ENCODE data around the gene KIAA2012. TPM values are rescaled to one million over a fixed set of nuclear protein-coding genes. Genes with fewer than 3 reads are reported as not detected.

The KIAA2012 gene
- not detected for total RNA-seq
- long read RNA-seq = 0 reads

DNA sequence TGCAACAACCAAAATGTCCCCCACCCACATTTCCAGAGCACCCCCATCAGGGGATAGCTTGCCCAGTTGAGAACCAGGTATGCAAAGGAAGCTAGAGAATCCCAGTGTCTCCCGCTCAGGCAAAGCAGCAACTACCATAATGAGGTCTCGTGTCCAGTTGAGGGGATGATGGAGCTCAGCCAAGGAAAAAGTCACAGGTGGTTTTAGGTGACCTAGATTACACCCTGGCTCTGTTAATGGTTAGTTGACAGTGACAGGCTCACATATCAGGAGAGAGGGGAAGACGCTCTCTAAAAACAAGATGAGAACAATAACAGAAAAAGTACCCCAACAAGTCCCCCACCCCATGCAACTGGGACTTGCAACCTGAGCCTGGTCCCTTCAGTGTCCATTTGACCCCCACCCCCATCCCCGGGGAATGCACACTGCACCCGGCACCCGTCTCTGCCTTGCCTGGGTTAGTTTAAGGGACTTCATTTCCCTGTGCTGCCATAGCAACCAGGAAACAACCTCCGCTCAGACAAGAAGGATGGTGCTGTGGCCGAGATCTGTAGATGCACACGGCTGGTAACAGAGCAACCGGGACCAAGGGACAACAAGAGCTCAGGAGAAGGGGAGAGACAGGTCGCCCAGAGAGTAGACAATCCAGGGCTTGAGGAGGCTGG is at the start of gene KIAA2012:
KIAA2012 (plus strand) TSS at position 519 of the 665 bp plus-strand sequence. CDS start 373 bp downstream, outside the sequence.
- no peak for DNase-seq (ENCODE audit: low spot score)
- intact Hi-C loops (cut with DNase I) = no loop called here

DNA sequence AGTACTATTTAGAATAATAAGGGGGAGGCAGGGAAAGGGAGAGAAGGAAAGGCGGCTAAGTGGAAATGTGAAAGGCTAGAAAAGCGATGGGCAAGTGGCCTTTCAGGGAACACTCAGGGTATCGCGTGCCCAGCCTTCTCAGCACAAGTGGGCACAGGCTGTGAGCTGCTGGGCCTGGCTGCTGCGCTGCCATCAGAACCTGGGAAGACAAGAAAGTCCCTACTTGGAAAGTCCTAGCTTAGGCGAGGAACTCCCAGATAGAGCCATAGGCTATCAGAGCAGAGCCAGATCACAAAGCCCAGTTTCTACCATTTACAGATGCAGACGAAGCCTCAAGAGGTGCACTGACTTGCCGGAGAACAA is 49.2 kb upstream of the KIAA2012 start:
- intact Hi-C loops (cut with DNase I) = no loop called here
- DNase-seq (ENCODE audit: low spot score) = no peak

DNA sequence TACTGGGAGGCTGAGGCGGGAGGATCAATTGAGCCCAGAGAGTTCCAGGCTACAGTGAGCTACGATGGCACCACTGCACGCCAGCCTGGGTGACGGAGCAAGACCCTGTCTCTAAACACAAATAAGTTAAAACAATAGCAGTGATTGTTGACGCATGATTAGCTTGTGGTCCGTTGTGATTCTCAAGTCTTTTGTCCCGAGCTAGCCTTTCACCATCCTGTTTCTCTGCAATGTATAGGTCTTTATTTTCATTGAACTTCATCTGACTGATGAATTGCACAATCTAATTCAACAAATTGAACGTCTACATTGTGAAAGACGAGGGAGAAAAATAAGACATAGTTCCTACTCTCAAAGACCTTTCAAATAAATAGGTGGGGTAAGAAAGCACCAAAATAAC is 48.2 kb upstream of the KIAA2012 start:
- DNase-seq (ENCODE audit: low spot score) = no peak
- intact Hi-C loops (cut with DNase I) = no loop called here

DNA sequence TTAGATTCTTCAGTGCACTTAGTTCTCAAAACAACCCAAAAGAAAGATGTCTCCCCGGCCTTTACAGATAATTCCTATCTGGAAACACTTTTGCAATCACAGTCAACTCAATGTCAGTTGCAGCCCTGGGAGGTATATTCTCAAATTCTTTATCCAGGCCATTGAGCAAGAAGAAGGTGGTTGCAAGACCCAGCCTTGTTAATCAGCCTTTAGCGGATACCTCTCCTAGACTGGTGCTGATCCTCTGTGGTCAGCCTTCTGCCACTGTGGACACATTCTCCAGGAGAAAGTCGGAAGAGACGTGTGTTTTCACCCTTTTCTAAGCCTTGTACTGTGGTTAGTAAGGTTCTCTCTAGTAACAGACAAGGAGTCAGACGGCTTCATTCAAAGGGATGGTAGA is 47.2 kb upstream of the KIAA2012 start:
- DNase-seq (ENCODE audit: low spot score) = no peak
- intact Hi-C loops (cut with DNase I) = no loop called here

DNA sequence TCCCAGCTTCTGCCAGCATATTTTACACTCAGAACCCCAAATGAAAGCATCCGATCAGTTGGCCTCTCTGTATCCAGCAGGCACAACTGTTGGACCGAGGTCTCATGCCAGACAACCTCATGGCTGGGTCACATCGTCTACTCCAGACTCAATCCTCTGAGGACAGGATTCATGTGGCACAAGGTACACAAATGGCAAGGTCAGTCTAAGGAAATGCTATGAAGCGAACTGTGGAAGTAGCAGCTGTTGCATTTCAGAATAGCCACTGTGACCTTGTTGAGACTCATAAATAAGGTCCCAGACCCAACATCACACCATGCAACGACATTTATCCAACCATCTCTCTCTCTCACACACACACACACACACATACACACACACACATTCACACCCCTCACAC is 46.5 kb upstream of the KIAA2012 start:
- intact Hi-C loops (cut with DNase I) = no loop called here

DNA sequence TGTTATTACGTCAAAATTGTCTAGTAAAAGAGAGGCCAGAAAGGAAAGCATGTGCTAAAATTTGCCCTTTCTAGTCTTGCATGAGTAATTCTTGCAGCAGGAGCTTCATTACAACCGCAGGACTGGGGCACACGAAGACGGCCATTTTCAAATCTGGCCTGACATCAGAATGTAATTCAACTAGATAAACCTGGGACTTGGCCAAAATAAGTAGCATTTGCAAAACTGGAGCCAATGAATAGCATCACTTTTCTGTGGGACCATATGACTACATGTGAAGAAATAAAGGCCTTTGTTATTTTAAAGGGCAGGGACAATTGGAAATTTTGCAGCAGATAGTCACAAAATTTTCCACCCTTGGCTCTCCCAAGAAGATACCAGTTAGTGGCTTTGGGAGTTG is 42.4 kb upstream of the KIAA2012 start:
- no peak for DNase-seq (ENCODE audit: low spot score)
- intact Hi-C loops (cut with DNase I) = loop anchor here (5.0 to 10.0 kb wide), 2 partner anchors 146 to 248 kb away; partner anchors contain the start of gene ALS2

More for the DNA sequence above, 46.5 kb upstream of the KIAA2012 start:
- no peak for DNase-seq (ENCODE audit: low spot score)

DNA sequence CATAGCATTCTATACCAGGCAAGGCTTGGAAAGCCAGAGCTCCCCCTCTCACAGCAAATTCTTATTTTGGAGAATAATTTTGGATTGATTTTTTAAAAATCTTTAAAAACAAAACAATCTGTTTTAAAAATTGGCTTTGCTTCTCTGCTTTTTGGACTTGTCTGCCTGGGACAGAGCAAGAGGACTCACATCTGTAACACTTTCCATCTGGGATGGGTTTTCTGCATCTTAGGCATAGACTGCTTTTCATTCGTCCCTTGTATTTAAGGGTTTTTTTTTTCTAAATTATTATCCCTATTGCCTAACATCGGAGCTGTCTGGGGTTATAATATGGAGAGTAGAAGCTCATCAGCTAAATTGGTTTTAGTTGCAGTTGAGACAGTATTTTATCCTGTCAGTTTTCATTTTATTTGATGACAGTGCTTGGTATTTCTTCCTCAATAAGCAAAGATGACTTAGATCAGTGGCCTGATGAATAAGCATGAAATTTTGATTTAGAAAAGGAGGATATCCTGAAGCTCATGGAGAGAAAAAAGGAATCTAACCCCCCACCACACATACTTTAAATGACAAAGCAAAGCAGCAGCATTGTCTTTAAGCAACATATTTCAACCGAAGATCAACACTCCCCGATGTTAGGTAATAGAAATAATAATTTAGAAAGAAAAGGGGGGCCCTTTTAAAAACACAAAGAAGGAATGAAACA is 41.7 kb upstream of the KIAA2012 start:
- intact Hi-C loops (cut with DNase I) = loop anchor here (5.0 to 10.0 kb wide), 2 partner anchors 147 to 249 kb away; partner anchors contain the start of gene ALS2

DNA sequence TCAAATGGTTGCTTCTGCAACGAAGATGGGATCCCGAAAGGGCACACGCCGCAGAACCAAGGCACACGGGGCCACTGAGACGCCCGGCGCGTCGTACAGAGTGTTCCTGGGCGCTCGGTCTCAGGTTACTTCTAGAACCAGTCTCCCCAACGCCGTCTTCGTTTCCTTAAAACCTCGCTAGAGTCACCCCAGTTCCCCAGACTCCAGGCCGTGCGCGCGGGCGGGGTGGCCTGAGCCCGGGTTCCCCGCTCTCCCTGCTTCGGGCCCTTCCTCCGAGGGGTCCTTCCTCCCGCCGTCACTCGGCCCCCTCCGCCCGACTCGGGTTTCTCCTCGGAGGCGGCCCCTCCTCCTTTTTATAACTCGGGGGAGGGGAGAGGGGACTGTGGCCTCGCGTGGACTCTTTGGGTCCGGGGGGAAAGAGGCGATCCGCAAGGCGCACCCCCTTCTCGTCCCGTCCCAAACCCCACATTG is 40.2 kb upstream of the KIAA2012 start:
- intact Hi-C loops (cut with DNase I) = loop anchor here (5.0 to 10.0 kb wide), 2 partner anchors 148 to 251 kb away; partner anchors contain the start of gene ALS2
- peak; percentile 80 for DNase-seq (ENCODE audit: low spot score)

More for the DNA sequence above, 41.7 kb upstream of the KIAA2012 start:
- DNase-seq (ENCODE audit: low spot score) = no peak

DNA sequence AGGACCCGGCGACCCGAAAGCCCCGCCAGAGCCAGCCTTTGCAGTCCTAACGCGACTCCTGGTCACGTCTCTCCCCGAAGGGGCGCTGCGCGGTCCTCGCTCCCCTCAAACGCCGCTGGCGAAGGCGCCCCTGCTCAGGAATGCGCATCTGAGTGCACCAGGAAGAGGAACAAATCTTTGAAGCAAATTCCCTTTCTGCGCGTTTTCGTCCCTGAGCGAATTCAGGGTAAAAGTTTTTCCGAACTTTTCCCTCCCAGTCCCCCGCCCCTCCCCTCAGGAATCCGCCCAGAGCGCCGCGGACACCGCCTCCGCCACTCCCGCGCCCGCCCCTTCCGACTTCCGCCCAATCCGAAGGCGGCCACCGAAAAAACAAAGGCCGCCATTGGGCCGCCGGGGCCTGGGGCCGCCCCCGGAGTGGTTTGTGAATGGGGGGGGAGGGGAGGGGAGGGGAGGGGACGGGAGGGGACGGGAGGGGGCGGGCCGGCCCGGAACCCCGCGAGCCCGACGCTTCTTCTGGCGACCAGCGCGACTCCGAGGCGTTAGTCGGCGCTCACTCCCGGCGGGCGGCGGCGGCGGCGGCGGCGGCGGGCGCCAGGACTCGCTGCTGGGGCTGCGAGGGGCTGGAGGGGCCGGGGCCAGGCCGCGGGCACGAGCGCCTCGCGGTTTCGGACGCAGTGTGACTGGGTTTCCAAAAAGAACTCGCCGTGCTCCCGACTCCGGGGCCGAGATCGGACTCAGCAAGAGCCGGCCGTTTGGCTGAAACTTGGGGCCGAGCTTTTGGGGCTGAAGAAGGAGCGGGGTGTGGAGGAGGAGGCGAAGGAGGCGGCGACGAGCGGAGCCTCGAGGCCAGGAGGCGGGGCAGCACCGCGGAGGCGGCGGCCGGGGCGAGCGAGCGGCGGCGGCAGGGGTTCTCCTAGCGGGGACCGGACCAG is 39.5 kb upstream of the KIAA2012 start, which contains the start of gene FZD7:
FZD7 (plus strand) TSS at position 539 of the 932 bp plus-strand sequence. CDS start 793 bp downstream, outside the sequence.
- DNase-seq (ENCODE audit: low spot score) = peak; percentile 95
- intact Hi-C loops (cut with DNase I) = loop anchor here (5.0 to 10.0 kb wide), 2 partner anchors 149 to 251 kb away; partner anchors contain the start of gene ALS2

DNA sequence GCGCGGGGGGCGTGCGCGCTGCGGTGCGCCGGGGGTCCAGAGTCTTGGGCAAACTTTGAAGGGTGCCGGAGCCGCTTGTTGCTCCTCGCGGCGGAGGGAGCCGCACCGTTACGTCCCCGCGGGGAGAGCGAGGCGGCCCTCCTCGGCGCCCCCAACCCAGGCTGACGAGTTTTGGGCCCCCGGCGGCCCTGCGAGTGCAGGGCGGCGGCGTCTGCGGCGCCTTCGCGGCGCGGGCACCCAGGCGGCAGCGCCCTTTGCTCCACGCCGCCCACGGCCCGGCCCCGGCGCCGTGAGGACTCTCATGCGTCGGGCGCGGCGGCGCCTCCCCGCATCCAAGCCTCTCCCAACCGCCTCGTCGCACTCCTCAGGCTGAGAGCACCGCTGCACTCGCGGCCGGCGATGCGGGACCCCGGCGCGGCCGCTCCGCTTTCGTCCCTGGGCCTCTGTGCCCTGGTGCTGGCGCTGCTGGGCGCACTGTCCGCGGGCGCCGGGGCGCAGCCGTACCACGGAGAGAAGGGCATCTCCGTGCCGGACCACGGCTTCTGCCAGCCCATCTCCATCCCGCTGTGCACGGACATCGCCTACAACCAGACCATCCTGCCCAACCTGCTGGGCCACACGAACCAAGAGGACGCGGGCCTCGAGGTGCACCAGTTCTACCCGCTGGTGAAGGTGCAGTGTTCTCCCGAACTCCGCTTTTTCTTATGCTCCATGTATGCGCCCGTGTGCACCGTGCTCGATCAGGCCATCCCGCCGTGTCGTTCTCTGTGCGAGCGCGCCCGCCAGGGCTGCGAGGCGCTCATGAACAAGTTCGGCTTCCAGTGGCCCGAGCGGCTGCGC is 38.6 kb upstream of the KIAA2012 start:
- intact Hi-C loops (cut with DNase I) = loop anchor here (5.0 to 10.0 kb wide), 4 partner anchors 118 to 252 kb away; partner anchors contain the start of gene ALS2
- DNase-seq (ENCODE audit: low spot score) = no peak

DNA sequence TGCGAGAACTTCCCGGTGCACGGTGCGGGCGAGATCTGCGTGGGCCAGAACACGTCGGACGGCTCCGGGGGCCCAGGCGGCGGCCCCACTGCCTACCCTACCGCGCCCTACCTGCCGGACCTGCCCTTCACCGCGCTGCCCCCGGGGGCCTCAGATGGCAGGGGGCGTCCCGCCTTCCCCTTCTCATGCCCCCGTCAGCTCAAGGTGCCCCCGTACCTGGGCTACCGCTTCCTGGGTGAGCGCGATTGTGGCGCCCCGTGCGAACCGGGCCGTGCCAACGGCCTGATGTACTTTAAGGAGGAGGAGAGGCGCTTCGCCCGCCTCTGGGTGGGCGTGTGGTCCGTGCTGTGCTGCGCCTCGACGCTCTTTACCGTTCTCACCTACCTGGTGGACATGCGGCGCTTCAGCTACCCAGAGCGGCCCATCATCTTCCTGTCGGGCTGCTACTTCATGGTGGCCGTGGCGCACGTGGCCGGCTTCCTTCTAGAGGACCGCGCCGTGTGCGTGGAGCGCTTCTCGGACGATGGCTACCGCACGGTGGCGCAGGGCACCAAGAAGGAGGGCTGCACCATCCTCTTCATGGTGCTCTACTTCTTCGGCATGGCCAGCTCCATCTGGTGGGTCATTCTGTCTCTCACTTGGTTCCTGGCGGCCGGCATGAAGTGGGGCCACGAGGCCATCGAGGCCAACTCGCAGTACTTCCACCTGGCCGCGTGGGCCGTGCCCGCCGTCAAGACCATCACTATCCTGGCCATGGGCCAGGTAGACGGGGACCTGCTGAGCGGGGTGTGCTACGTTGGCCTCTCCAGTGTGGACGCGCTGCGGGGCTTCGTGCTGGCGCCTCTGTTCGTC is 37.7 kb upstream of the KIAA2012 start:
- peak; percentile 81 for DNase-seq (ENCODE audit: low spot score)
- intact Hi-C loops (cut with DNase I) = loop anchor here (5.0 to 10.0 kb wide), 3 partner anchors 117 to 151 kb away; no protein-coding TSS in a partner anchor

DNA sequence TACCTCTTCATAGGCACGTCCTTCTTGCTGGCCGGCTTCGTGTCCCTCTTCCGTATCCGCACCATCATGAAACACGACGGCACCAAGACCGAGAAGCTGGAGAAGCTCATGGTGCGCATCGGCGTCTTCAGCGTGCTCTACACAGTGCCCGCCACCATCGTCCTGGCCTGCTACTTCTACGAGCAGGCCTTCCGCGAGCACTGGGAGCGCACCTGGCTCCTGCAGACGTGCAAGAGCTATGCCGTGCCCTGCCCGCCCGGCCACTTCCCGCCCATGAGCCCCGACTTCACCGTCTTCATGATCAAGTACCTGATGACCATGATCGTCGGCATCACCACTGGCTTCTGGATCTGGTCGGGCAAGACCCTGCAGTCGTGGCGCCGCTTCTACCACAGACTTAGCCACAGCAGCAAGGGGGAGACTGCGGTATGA is 37.1 kb upstream of the KIAA2012 start:
- DNase-seq (ENCODE audit: low spot score) = no peak
- intact Hi-C loops (cut with DNase I) = loop anchor here (5.0 to 10.0 kb wide), 3 partner anchors 116 to 151 kb away; no protein-coding TSS in a partner anchor

DNA sequence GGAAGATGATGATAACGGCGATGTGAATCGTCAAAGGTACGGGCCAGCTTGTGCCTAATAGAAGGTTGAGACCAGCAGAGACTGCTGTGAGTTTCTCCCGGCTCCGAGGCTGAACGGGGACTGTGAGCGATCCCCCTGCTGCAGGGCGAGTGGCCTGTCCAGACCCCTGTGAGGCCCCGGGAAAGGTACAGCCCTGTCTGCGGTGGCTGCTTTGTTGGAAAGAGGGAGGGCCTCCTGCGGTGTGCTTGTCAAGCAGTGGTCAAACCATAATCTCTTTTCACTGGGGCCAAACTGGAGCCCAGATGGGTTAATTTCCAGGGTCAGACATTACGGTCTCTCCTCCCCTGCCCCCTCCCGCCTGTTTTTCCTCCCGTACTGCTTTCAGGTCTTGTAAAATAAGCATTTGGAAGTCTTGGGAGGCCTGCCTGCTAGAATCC is 36.4 kb upstream of the KIAA2012 start:
- no peak for DNase-seq (ENCODE audit: low spot score)
- intact Hi-C loops (cut with DNase I) = loop anchor here (5.0 to 10.0 kb wide), 3 partner anchors 116 to 152 kb away; no protein-coding TSS in a partner anchor

DNA sequence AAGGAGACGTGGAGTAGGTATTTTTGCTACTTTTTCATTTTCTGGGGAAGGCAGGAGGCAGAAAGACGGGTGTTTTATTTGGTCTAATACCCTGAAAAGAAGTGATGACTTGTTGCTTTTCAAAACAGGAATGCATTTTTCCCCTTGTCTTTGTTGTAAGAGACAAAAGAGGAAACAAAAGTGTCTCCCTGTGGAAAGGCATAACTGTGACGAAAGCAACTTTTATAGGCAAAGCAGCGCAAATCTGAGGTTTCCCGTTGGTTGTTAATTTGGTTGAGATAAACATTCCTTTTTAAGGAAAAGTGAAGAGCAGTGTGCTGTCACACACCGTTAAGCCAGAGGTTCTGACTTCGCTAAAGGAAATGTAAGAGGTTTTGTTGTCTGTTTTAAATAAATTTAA is 36.0 kb upstream of the KIAA2012 start:
- intact Hi-C loops (cut with DNase I) = loop anchor here (5.0 to 10.0 kb wide), 3 partner anchors 115 to 152 kb away; no protein-coding TSS in a partner anchor
- DNase-seq (ENCODE audit: low spot score) = no peak

DNA sequence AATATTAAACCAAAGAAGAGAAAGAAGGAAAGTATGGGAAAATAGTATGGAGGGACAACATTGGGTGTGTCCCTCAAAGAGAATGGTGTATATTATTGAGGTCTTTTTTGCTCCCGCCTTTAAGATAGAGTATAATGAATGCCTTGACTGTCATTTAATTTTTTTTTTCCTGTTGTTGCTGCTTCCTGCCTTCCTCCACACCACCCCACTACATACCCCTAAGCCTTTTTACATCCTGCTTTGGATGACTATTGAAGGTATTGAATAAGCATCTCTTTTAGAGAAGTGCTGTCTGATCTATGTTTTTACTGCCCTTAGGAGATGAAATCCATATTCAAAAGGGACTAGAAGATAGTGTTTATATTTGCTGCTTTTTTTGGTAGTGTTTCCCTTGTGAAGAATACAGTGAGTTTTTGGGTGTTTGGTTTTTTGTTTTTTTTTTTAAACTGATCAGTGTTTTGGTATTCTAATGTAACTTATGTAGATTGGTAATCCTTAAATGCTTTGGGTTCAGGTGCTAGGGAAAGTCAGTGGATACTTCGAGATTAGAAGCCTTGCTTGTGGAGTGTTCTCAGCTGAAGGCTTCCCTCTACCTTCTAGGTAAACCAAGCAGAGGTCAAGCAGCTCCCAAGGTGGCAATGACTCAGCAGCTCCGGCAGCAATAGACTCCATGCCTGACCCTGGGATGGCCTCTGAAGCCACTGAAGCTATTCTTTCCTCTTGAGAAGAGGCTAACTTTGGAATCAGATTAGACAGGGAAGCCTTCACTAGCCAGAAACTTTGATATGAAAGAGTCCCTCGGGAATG is 34.4 kb upstream of the KIAA2012 start:
- intact Hi-C loops (cut with DNase I) = loop anchor here (5.0 to 10.0 kb wide), 3 partner anchors 114 to 154 kb away; no protein-coding TSS in a partner anchor
- no peak for DNase-seq (ENCODE audit: low spot score)

All from cardiac septum (tissue), 1 donor.